Amniotic stem cell (primary cell): Measurements from ENCODE around the gene DPPA2.

Experiments used
- DNase-seq: peaks from one replicate; lab custom pipeline; 2025; lab: John Stamatoyannopoulos, UW

DPPA2 gene

GRCh38 chr3:109325109-109325508, 8.8 kb upstream of the DPPA2 start:
- no peak for DNase-seq

GRCh38 chr3:109313061-109313460, 3.3 kb downstream of the DPPA2 start:
- DNase-seq: no peak

- no peak for DNase-seq
These were observed 18.8 kb downstream of the DPPA2 start for GRCh38 chr3:109297496-109297895.

DNA sequence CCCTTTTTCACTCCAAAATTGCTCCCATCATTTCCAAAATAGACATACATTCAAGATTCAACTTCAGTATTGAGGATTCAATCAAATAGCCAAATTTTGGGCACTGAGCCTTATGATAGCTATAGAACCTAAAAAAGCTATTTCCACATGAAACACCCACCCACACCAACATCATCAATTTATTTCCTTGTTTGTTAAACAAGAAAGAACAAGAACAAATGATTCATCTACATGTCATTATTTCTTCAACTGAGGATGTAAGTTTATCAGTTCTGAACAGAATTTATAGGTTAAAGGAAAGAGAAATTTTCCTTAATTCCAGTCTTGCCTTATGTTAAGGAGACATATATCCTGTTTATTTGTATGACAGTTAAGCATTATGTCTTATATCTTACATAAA, 32.2 kb downstream of the DPPA2 start:
- DNase-seq: no peak

DNA sequence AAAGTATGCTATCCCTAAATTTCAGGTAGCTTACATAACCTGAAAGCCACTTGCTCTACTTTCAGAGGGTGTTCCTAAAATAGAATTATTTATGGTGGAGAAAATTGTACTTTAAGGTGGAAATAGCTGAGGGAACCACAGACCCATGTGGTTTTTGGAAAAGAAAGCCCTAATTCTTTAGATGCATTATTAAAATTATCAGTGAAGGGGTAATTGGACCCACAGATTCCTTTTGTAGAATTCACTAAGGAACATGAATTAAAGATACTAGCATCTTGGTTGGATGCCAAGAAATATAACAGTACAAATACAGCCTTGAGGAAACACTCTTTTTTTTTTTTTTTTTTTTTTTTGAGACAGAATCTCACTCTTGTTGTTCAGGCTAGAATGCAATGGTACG, 37.8 kb downstream of the DPPA2 start:
- no peak for DNase-seq

- DNase-seq: no peak
These were observed 38.2 kb downstream of the DPPA2 start for GRCh38 chr3:109278141-109278540.

DNA sequence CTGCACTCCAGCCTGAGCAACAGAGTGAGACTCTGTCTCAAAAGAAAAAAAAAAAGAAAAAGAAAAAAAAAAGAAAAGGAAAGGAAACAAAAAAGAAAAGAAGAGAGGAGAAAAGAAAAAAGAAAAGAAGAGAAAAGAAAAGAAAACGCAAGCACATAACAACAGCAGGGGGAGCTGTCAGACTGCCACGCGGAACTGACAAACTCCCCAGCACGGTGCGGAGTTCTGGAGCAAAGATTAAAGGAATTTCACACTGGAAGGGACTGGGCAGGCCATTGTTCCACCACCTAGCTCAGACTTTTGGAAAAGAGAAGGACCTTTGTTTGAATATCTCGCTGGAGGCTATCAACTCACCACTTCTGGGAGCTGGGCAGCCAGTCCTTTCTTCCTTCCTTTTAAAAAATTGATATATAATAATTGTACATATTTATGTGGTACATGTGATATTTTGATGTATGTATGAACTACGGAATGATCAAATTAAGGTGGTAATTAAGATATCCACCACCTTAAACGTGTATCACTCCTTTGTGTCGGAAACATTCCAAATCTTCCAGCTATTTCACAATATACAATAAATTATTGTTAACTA, 40.5 kb downstream of the DPPA2 start:
- peak; percentile 13 for DNase-seq

GRCh38 chr3:109270779-109271178, 45.5 kb downstream of the DPPA2 start:
- no peak for DNase-seq

- DNase-seq: no peak
These were observed 46.6 kb downstream of the DPPA2 start for GRCh38 chr3:109269577-109270275.

DNA sequence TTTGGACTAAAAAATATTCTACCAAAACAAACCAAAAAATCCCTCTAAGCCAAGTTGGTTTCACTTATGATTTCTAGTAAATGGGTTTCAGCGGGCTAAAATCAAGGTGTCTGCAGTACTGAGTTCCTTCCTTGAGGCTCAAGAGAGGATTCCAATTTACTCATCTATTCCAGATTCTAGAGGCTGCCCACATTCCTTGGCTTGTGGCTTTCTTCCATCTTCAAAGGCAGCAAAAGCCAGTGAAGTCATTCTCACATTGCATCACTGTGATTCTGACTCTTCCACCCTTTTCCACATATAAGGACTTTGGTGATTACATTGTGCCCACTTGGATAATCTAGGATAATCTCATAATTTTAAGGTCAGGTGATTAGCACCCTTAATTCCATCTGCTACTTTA, 48.1 kb downstream of the DPPA2 start:
- no peak for DNase-seq

- DNase-seq: no peak
These were observed 51.0 kb downstream of the DPPA2 start for GRCh38 chr3:109265295-109265694.

- DNase-seq: no peak
These were observed 59.0 kb downstream of the DPPA2 start for GRCh38 chr3:109257269-109257668.

DNA sequence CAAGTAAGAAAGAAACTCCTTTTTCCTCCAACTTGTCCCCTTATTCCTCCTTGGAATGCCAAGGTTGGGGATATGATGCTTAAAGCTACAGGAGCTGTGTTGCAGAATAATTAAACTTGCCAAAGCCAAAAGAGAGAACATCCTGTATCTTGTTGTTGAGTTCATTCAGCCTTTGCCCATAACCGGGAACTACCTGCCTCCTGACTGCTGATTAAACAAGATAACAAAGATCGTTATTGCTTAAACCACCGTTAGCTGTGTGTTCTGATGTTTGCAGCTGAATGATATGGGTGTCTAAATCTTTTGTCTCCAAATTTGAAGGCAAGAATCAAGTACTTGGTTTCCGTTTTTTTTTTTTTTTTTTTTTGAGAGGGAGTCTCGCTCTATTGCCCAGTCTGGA, 61.5 kb downstream of the DPPA2 start:
- DNase-seq: no peak

- no peak for DNase-seq
These were observed 63.7 kb downstream of the DPPA2 start for GRCh38 chr3:109252641-109253040.
